Left ventricle myocardium inferior (tissue), 1 donor: Measurements from ENCODE around the gene C21orf58. TPM values are rescaled to one million over a fixed set of nuclear protein-coding genes. Genes with fewer than 3 reads are reported as not detected.
A peak's percentile ranks its signal among the peaks of the same experiment; 100 is the strongest.

Source experiments
- DNase-seq: peaks from one replicate; pipeline ENCODE4 v3.0.0-alpha.2; 2020
- H3K27ac ChIP-seq: fragments of 200-600 bp; replicated peaks from 2 replicates; pipeline ENCODE4 v1.8.0; 2021
- H3K27me3 ChIP-seq: fragments of 200-600 bp; 2 replicates; pipeline ENCODE4 v1.8.0; 2021; ENCODE audit warnings: low read depth
- H3K36me3 ChIP-seq: fragments of 200-600 bp; 2 replicates; pipeline ENCODE4 v1.8.0; 2021
- H3K4me1 ChIP-seq: fragments of 200-600 bp; 2 replicates; pipeline ENCODE4 v1.8.0; 2021
- H3K4me3 ChIP-seq: fragments of 200-600 bp; 2 replicates; pipeline ENCODE4 v1.8.0; 2021; ENCODE audit warnings: mild to moderate bottlenecking, moderate library complexity
- H3K9me3 ChIP-seq: fragments of 200-600 bp; replicated peaks from 2 replicates; pipeline ENCODE4 v1.8.0; 2021
- CTCF ChIP-seq: fragments of 200-600 bp; IDR thresholded peaks from 2 replicates; pipeline ENCODE4 v1.8.0; 2021; ENCODE audit warnings: antibody characterized with exemption, mild to moderate bottlenecking, borderline replicate concordance
- intact Hi-C: fragments of 100-400 bp; cut with micrococcal nuclease; formaldehyde crosslinking; loops from one replicate; pipeline ENCODE4 v1.11.0; 2022
- total RNA-seq: library from RNA; stranded (reverse); fragmentation: NEBNext Ultra II Directional; extraction: Animal tissue kit (Norgen Biotek cat#: 25700); gene quantifications from one replicate; pipeline ENCODE4 v1.2.1, GENCODE V29; 2021
- donor health status: DM: no; HTN: yes; CAD: no; lungs with severe emphysema.

C21orf58 gene
- total RNA-seq, 1 donor from 2014 or later, result 1.5 TPM

GRCh38 chr21:46264690-46265144, 59.0 kb downstream of the C21orf58 start:
- intact Hi-C loops, result no loop called here
- Histone ChIP-seq H3K27ac (no peak overlapping the region), H3K4me1 (no peaks in the 10 kb centered on the region), H3K4me3 (no peak overlapping the region), H3K9me3 (no peaks in the 10 kb centered on the region), H3K27me3 (no peaks in the 10 kb centered on the region), H3K36me3 (peaks cover 97% of the 10 kb centered on the region)
- TF ChIP-seq CTCF, result no peak
- no peak for DNase-seq

GRCh38 chr21:46264046-46264689, 59.5 kb downstream of the C21orf58 start:
- Histone ChIP-seq H3K9me3 (no peaks in the 10 kb centered on the region), H3K4me1 (no peaks in the 10 kb centered on the region), H3K27me3 (no peaks in the 10 kb centered on the region), H3K27ac (no peak overlapping the region), H3K36me3 (peaks cover 97% of the 10 kb centered on the region), H3K4me3 (no peak overlapping the region)
- intact Hi-C loops, result no loop called here
- DNase-seq, result no peak
- no peak for TF ChIP-seq CTCF

GRCh38 chr21:46256501-46256994, 67.1 kb downstream of the C21orf58 start:
- Histone ChIP-seq H3K9me3 (no peaks in the 10 kb centered on the region), H3K4me3 (no peak overlapping the region), H3K27me3 (no peaks in the 10 kb centered on the region), H3K27ac (peak overlapping the region; percentile 88), H3K4me1 (peaks cover 42% of the 10 kb centered on the region), H3K36me3 (peaks cover 100% of the 10 kb centered on the region)
- TF ChIP-seq CTCF, result peak; percentile 71
- DNase-seq, result peak; percentile 67
- intact Hi-C loops, result no loop called here

- peak overlapping the region; percentile 88 for H3K27ac ChIP-seq
- no peaks in the 10 kb centered on the region for H3K27me3 ChIP-seq
- no peaks in the 10 kb centered on the region for H3K9me3 ChIP-seq
These were observed 67.8 kb downstream of the C21orf58 start for GRCh38 chr21:46255758-46256337.

GRCh38 chr21:46255166-46255565, 68.5 kb downstream of the C21orf58 start:
- no peak overlapping the region for H3K4me3 ChIP-seq
- peak overlapping the region; percentile 88 for H3K27ac ChIP-seq
- no peaks in the 10 kb centered on the region for H3K9me3 ChIP-seq
- H3K36me3 ChIP-seq, result peaks cover 100% of the 10 kb centered on the region
- no peaks in the 10 kb centered on the region for H3K27me3 ChIP-seq
- H3K4me1 ChIP-seq, result peaks cover 42% of the 10 kb centered on the region
- no peak for DNase-seq
- intact Hi-C loops, result no loop called here
- TF ChIP-seq CTCF, result no peak

More at GRCh38 chr21:46255758-46256337, 67.8 kb downstream of the C21orf58 start:
- no peak for TF ChIP-seq CTCF
- H3K36me3 ChIP-seq, result peaks cover 100% of the 10 kb centered on the region
- H3K4me1 ChIP-seq, result peaks cover 42% of the 10 kb centered on the region
- H3K4me3 ChIP-seq, result no peak overlapping the region
- intact Hi-C loops, result no loop called here
- DNase-seq, result no peak
